Measurements from ENCODE around the gene NEK5.
"Not testable (repeated sequence)": the region's sequence is repeated elsewhere in the genome, so short reads cannot be mapped to it uniquely, and the experiment has no call there.

Gene NEK5

DNA sequence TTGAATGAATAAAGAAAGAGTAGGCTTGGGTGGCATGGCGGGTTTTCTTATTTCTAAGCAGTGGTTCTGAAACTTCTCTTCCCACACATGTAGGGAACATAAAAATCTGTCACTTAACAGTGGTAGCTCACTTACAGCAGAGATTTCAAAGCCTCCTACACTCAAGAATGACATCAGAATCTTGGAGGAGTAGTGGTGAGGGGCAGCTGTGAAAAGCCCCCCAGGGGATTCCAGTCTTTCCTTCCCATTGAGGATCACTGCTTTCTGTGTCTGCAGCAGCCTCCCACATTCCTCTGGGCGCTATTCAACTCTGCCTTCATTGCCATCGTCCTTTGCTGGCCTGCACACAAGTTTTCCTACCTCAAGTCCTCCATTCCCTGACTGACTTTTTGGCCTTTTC is 8.6 kb upstream of the NEK5 start:
- DNase-seq (ENCODE audit: low read depth, low spot score): peak; percentile 86

DNA sequence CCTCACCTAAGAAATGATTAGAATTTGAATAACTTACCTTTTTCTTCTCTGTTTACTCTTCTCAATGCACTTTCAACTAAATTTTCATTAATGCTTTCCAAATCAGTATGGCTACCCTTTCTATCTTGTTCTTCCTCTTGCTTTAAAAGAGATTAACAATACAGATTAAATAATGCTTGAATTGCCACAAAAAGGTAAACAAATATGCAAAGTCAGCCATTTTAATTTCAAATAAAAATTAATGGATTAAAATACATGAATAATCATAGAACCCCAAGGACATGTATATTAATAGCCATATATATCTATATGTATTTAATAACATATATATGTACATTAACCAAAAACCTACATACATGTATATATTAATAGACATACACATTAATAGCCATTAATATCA is 7.9 kb upstream of the NEK5 start:
- DNase-seq (ENCODE audit: low read depth, low spot score): no peak

DNA sequence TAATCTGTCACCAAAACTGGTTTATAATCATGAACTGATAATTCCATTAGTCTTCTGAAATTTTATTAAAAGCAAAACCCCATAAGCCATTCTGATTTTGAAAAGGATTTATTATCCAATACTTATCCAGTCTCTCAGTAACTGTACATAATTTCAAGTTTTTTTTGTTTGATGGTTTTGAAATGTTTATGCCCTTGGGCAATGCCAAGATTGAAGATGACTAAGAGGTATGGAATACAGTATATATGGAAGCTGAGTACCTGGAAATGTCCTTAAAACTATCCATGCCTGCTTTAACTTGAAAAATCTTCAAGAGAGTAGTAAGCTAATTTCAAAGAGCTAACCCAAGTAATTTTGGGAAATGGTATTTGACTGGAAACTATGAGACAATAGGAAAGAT is 1.8 kb upstream of the NEK5 start:
- no peak for DNase-seq (ENCODE audit: low read depth, low spot score)

DNA sequence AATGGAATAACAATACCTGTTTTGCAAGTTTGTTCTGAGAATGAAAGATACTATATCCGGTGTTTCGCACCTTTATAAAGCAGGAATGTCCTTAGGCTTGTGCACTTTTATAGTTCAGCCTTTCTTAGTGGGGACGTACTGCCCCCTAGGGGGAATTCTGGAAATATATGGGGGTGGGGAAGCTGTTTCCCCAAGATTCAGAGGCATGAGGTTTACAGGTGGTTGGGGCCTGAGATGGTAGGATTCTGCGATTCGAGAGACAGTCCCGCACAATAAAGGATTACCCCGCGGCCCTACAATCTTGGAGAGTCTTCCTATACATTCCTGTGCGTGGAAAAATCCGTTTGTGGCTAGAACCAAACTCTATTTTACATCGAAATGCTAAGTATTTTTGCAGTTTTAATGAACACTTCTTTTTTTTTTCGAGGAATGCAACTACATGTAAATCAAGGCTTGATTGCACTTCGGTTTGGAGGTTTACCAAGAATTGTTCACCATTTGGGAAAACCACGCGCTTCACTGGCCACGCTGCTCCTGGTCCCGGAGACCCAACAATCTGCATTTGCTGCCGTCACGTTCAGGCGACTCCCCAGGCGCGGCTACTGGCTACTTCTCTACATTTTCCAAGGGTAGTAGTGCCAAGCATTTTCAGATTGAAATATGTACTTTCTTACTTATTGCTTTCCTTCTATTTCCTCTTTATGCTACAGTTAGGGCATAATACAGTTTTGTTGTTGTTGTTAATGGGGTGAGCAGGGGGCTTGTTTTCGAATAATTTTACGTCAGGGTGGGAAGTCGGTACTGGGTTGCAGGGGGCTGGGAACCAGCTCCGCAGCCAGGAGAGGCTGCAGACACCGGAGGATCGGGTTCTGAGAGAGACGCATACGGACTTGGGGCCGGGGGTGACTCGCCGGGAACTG is 830 bp downstream of the NEK5 start:
- DNase-seq (ENCODE audit: low read depth, low spot score): peak; percentile 78

DNA sequence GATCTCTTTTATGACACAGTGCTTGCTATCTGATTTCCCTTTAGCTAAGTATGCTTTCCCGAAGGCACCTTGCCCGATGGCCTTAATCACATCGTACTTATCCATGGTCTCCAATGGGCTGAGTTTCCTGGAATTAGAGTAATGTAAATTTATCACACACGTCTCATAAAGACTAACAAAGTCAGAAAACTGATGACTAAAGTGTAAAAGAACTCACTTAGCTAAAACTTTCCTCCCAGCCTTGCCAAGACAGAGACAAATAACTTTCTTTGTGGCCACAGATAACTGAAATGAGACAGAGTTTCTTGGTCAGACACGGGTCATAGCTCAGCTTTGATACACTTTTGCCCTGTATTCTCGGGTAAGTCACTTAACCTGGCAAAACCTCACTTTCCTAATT is 1.5 kb downstream of the NEK5 start:
- DNase-seq (ENCODE audit: low read depth, low spot score): no peak

DNA sequence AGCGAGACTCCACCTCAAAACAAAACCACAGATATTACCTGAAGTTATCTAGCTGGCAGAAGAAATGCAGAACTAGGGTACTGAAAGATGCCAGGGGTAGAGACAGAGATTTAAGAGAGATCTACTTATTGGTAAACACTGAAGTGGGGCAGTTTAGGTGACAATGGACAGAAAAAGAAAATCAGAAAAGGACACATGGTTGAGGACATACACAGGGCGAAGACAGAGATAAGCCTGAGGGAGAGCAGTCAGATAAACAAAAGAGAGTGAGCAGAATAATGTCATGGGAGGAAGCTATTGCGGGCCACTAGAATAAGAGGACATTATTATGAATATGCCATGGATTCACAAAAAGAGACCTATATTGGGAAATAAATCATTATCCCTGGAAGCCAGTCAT is 3.3 kb downstream of the NEK5 start:
- DNase-seq (ENCODE audit: low read depth, low spot score): no peak

DNA sequence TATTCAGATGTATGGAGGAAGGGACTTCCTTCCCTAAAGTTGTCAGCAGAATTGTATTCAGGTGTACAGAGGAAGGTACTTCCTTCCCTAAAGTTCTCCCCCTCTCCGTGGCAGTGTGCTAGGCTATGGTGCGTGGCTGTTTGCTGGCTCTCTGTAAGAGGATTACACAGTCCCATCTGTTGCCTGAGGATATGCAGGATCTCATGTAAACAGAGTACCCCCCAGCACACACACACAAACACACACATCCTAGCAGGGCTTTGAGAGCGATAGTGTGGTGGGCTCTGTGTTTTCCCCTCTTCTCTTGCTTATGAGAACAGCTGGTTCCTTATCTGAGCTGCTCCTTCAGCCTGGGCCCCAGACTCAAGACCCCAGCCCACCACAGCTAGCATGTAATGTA is 10.3 kb downstream of the NEK5 start:
- DNase-seq (ENCODE audit: low read depth, low spot score): peak; percentile 40

DNA sequence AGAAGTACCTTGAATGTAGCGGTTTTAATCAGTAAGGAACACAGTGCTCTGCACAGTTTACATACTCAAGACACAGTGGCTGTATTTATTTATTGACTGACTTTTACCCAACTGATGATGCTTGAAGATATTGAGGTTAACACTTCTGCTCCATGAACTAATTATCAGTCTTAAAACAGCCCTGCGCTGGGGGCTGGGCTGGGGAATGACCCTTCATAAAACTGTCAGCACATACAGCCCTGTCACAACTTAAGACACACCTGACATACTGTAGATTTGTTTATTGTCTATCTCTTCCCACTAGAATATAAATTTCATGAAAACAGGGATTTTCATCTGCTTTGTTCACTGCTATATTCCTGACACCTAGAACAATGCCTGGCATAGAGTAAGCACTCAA is 10.8 kb downstream of the NEK5 start:
- DNase-seq (ENCODE audit: low read depth, low spot score): no peak

DNA sequence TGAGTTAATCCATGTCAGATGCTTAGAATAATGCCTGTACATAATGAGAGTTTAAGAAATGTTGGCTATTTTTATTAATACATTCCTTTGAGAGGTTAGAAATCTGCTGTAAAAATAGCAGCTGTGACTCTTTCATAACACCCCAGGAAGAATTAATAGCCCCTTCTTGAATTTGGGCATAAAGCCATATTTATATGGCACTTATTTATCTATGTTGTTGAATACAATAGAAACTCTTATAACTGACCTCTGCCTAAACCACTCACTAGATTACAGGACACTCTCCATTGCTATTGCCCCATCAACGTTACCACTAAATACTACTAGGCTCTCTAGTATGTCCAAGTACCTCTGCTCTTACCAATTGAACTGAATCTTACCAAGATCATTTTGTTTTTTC is 16.3 kb downstream of the NEK5 start:
- no peak for DNase-seq (ENCODE audit: low read depth, low spot score)

DNA sequence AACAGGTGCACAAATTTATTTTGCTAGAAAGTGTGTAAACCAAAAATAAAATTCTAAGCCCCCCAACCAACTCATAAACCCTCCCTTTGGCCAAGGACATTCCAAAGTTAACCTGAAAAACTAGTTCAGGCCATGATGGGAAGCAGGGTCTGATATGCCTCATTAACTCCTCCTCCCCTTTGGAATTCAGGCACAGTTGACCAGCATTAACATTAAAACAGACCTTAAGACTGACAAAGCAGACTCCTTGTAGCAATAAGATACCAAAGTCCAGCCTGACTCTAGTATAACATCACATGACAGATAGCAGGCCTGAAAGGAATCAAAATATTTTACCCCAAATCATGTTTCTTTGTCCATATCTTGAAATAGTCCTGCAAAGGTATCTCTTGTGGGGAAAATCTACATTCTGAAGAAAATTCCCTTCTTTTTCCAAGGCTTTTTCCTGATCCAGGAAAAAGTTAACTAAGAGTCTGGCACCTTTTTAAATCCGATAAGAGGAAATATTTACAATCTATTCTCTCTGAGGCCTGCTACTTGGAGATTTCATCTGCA is 19.7 kb downstream of the NEK5 start:
- DNase-seq (ENCODE audit: low read depth, low spot score): peak; percentile 64

DNA sequence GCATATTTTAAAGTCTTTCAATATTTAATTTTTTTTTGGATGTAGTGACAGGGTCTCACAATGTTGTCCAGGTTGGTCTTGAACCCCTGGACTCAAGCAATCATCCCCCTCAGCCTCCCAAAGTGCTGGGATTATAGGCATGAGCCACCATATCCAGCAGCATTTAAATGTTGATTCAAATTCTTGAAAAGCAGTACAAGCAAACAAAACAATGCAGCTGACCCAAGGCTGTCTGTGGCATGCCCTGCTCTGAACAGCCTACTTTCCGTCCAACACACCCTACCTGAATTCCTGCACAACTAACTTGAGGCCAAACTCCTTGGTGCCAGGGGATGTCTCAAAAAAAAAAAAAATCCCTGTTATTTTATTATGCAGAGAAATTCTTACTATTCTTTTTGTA is 23.0 kb downstream of the NEK5 start:
- DNase-seq (ENCODE audit: low read depth, low spot score): no peak

DNA sequence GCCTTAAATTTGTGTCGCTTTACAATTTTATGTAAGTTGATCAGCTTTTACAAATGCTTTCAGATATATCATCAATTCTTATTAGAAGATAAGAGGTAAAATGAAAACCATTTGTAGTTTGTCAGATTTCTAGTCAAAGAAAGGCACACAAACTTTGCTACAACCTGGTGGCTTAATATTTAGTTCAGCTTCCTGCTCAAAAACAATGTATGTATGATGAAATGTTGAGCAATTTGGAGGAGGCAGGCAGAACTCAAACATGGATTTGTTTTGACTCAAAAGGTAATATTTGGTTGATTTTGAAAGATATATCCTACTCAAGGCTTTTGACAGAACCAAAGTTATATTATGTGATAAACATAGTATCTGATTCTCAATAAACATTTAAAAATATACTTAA is 24.2 kb downstream of the NEK5 start:
- no peak for DNase-seq (ENCODE audit: low read depth, low spot score)

DNA sequence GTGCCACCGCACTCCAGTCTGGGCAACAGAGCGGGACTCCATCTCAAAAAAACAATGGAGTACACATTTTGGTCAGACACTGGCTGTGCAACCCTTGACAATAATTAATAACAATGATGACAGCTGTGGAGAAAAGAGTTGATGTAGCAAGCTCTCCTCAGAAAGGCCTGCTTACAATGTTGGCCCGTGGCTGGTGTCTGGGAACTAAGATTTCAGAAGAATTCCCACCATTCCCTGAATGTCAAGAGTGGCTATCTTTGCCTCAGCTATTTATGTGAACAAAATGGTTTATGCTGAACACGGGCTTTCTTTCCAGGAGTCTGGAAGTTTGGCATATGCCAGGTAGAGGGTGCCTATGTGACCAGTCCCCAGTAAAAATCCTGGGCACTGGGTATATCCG is 25.5 kb downstream of the NEK5 start:
- no peak for DNase-seq (ENCODE audit: low read depth, low spot score)

DNA sequence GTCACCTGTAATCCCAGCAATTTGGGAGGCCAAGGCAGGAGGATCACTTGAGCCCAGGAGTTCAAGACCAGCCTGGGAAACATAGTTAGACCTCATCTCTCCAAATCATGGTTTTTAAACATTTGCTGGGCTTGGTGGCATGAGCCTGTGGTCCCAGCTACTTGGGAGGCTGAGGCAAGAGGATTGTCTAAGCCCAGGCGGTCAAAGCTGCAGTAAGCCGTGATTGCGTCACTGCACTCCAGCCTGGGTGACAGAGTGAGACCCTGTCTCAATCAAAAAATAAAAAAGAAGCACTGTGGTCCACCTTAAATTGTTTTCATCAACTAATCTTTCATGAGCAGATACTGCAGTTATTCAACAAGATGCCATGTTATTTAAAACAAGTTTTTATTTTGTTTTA is 26.4 kb downstream of the NEK5 start:
- not testable (repeated sequence) for DNase-seq (ENCODE audit: low read depth, low spot score)

DNA sequence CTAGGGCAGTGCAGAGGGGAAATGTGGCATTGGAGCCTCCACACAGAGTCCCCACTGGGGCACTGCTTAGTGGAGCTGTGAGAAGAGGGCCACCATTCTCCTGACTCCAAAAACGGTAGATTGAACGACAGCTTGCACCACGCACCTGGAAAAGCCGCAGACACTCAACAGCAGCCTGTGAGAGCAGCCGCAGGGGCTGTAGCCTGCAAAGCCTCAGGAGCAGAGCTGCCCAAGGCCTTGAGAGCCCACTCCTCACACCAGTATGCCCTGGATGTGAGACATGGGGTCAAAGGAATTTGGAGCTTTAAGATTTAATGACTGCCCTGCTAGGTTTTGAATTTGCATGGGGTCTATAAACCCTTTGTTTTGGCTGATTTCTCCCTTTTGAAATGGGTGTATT is 31.7 kb downstream of the NEK5 start:
- DNase-seq (ENCODE audit: low read depth, low spot score): no peak

DNA sequence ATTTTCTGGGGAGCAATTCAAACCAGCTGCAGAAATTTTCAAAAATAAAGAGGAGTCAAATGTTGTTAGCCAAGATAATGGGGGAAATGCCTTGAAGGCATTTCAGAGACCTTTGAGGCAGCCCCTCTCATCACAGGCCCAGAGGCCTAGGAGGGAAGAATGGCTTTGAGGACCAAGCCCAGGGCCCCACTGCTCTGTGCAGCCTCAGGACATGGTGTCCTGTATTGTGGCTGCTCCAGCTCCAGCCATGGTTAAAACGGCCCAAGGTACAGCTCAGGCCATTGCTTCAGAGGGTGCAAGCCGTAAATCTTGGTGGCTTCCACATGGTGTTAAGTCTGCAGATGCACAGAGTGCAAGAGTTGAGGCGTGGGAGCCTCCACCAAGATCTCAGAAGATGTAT is 32.1 kb downstream of the NEK5 start:
- no peak for DNase-seq (ENCODE audit: low read depth, low spot score)

DNA sequence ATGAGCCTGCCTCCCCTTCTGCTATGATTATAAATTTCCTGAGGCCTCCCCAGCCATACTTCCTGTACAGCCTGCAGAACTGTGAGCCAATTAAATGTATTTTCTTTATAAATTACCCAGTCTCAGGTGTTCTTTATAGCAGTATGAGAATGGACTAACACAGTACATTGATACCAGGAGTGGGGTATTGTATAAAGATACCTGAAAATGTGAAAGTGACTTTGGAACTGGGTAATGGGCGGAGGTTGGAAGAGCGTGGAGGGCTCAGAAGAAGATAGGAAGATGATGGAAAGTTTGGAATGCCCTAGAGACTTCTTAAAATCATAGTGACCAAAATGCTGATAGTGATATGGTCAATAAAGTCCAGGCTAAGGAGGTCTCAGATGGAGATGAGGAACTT is 32.8 kb downstream of the NEK5 start:
- DNase-seq (ENCODE audit: low read depth, low spot score): no peak

DNA sequence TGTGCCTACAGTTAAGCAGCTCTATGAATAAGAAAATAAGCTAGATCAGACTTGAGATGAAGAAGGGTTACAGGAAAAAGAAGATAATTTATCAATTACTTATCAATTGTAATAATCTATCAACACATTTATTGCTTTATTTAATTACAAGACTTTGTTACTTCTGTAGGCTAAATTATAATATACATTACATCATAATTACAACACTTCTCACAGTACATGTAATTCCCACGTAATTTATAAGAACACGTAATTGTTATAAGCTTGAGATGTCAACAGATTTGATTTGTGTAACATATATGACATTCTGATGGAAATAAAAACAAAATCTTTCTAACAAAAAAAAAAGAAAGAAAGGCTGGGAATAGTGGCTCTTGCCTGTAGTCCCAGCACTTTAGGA is 36.8 kb downstream of the NEK5 start:
- DNase-seq (ENCODE audit: low read depth, low spot score): no peak

DNA sequence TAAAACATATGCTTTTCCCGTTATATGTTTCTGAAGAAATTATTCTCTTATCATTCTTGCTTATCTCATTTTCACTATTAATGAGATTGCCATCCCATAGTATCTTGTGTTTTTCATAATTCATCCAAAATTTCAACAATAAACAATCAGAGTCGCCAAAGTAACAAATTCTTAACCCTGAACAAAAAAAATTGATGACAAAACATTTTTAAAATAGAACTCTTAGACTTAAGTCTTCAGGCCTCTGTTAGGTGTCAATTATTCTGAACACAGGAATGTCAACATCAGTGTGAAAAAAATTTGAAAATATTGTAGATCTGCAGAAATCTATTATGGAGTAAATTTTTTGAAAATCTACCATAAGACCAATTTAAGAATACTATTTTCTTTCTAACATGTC is 37.4 kb downstream of the NEK5 start:
- DNase-seq (ENCODE audit: low read depth, low spot score): no peak

DNA sequence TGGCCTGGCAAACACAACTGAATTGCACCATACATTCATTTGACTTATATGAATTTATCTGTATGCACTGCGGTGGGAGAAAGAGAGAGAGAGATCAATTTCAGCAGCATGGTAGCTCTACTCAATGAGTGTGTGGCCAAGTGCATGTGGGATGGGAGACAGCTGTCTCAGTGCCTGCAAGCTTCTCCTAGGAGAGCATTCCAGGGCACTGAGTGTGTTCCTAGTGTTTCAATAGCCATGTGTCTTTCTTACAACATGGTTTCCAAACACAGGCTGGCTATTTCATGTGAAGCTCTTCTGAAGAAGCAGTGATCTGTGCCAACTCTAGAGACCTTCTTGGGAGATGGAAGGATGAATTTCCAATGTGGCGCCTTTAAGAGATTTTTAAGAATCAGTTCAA is 43.5 kb downstream of the NEK5 start:
- DNase-seq (ENCODE audit: low read depth, low spot score): no peak

DNA sequence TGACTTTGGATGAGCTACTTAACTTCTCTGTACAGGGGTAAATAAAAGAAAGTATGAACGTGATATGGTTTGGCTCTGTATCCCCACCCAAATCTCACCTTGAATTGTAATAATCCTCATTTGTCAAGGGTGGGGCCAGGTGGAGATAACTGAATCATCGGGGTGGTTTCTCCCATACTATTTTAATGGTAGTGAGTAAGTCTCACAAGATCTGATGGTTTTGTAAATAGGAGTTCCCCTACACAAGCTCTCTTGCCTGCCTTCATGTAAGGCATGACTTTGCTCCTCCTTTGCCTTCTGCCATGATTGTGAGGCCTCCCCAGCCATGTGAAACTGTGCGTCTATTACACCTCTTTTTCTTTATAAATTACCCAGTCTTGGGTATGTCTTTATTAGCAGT is 43.9 kb downstream of the NEK5 start:
- DNase-seq (ENCODE audit: low read depth, low spot score): not testable (repeated sequence)

DNA sequence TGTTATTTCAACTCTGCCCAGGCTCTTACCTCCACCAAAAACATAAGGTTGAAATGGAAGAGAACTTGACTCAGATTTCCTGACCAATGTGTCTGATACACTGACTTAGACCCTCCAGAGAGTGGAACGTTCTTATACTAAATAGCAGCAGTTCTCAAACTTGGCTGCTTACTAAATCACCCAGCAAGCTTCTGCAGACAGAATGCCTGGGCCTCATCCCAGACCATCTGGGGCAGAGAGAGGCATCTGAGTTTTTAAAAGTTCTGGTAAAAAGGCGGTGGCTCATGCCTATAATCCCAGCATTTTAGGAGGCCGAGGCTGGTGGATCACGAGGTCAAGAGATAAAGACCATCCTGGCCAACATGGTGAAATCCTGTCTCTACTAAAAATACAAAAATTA is 46.3 kb downstream of the NEK5 start:
- no peak for DNase-seq (ENCODE audit: low read depth, low spot score)

DNA sequence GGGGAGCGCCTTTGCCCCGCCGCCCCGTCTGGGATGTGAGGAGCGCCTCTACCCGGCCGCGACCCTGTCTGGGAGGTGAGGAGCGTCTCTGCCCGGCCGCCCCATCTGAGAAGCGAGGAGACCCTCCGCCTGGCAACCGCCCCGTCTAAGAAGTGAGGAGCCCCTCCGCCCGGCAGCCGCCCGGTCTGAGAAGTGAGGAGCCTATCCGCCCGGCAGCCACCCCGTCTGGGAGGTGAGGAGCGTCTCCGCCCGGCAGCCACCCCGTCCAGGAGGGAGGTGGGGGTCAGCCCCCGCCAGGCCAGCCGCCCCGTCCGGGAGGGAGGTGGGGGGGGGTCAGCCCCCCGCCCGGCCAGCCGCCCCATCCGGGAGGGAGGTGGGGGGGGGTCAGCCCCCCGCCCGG is 49.0 kb downstream of the NEK5 start:
- DNase-seq (ENCODE audit: low read depth, low spot score): not testable (repeated sequence)

Data from ELF-1 (cell line).